CD4-positive, alpha-beta memory T cell (primary cell): Measurements from ENCODE around the gene SPTBN5. TPM values are rescaled to one million over a fixed set of nuclear protein-coding genes. Genes with fewer than 3 reads are reported as not detected.

Experiments
- CTCF ChIA-PET: fragments of 350-600 bp; sonication (Branson Sonifier 250); formaldehyde crosslinking; loops from one replicate; lab custom pipeline; 2021; ENCODE audit warnings: inconsistent platforms; ENCODE audit not compliant: partially characterized antibody; lab: Charles Lee
- POLR2A ChIA-PET: fragments of 350-600 bp; sonication (Branson Sonifier 250); formaldehyde crosslinking; loops from one replicate; lab custom pipeline; 2021; ENCODE audit not compliant: partially characterized antibody; lab: Charles Lee
- DNase-seq, 5 donors: peaks; one replicate each; pipeline versions ENCODE4 v3.0.0 to v3.0.0-alpha.2; 2020 to 2022; ENCODE audit warnings: mixed read lengths in 1 of 5
- H3K27ac ChIP-seq: one replicate; pipeline ENCODE4 v1.7.0; 2013; ENCODE audit warnings: low read depth, low read length
- H3K27me3 ChIP-seq: 2 replicates; pipeline ENCODE4 v1.7.0; 2013; ENCODE audit warnings: mild to moderate bottlenecking, low read length, moderate library complexity; ENCODE audit not compliant: insufficient read depth
- H3K36me3 ChIP-seq: 2 replicates; pipeline ENCODE4 v1.7.0; 2013; ENCODE audit warnings: mild to moderate bottlenecking, low read length, moderate library complexity; ENCODE audit not compliant: insufficient read depth
- H3K4me1 ChIP-seq: 2 replicates; pipeline ENCODE4 v1.7.0; 2013; ENCODE audit warnings: mild to moderate bottlenecking, low read length, moderate library complexity; ENCODE audit not compliant: insufficient read depth
- H3K4me3 ChIP-seq, 2 donors: one replicate each; pipeline ENCODE4 v1.7.0; 2013; ENCODE audit warnings: low read length in 2 of 2, mild to moderate bottlenecking in 1 of 2
- H3K9me3 ChIP-seq, 2 donors: one replicate each; pipeline ENCODE4 v1.7.0; 2013; ENCODE audit warnings: low read length in 2 of 2, control low read depth in 1 of 2; ENCODE audit not compliant: control insufficient read depth in 1 of 2
- H3K27ac Mint-ChIP-seq, 7 donors: one replicate each; pipeline ENCODE4 v1.8.0; 2020 to 2021; ENCODE audit warnings: mixed read lengths in 7 of 7, mild to moderate bottlenecking in 6 of 7, inconsistent platforms in 3 of 7, moderate library complexity in 3 of 7
- H3K27me3 Mint-ChIP-seq, 2 donors: one replicate each; pipeline ENCODE4 v1.8.0; 2020 to 2021; ENCODE audit warnings: mixed read lengths in 2 of 2
- H3K36me3 Mint-ChIP-seq, 2 donors: one replicate each; pipeline ENCODE4 v1.8.0; 2020 to 2021; ENCODE audit warnings: mixed read lengths in 2 of 2, inconsistent platforms in 1 of 2, mild to moderate bottlenecking in 1 of 2
- H3K4me1 Mint-ChIP-seq, 4 donors: one replicate each; pipeline ENCODE4 v1.8.0; 2020 to 2021; ENCODE audit warnings: mixed read lengths in 4 of 4, mild to moderate bottlenecking in 1 of 4
- H3K4me3 Mint-ChIP-seq, 8 donors: one replicate each; pipeline ENCODE4 v1.8.0; 2020 to 2021; ENCODE audit warnings: mixed read lengths in 8 of 8, mild to moderate bottlenecking in 7 of 8, moderate library complexity in 6 of 8, inconsistent platforms in 3 of 8
- H3K9me3 Mint-ChIP-seq, 8 donors: one replicate each; pipeline ENCODE4 v1.8.0; 2020 to 2021; ENCODE audit warnings: mixed read lengths in 8 of 8, mild to moderate bottlenecking in 5 of 8, inconsistent platforms in 3 of 8, moderate library complexity in 1 of 8
- intact Hi-C: fragments of 100-400 bp; cut with micrococcal nuclease; formaldehyde crosslinking; loops from one replicate; pipeline ENCODE4 v1.15.1; 2023
- polyA plus RNA-seq, 2 donors: library from polyadenylated mRNA; unstranded; fragments of 300-500 nt; fragmentation: Illumina TruSeq; gene quantifications; one replicate each; pipeline ENCODE4 v1.2.3, GENCODE V29; 2021
- total RNA-seq, 2 experiments: library from RNA; stranded (reverse); gene quantifications; one replicate each; pipeline ENCODE4 v1.2.3, GENCODE V29; 2021

The SPTBN5 gene
- total and polyA plus RNA-seq, 4 experiments from 2014 or later, result 0.03 to 2.7 (median 2.4) TPM; not detected in 1

- H3K36me3 Mint-ChIP-seq, result peaks cover 10 to 19% of the 10 kb centered on the region in 2 donors
- peak overlapping the region in 1 of 2 donors; percentile 12 for H3K4me3 ChIP-seq
- peak; percentile 80 to 95 (median 81) for DNase-seq
- no peaks in the 10 kb centered on the region for H3K9me3 ChIP-seq
- H3K27me3 Mint-ChIP-seq, result no peaks in the 10 kb centered on the region
- H3K27ac Mint-ChIP-seq, result peak overlapping the region; percentile 94 to 100 (median 100)
- H3K27me3 ChIP-seq, result no peaks in the 10 kb centered on the region
- POLR2A ChIA-PET, result interaction anchor here (0.8 to 12.6 kb wide), 26 partner anchors 11 to 379 kb away, joined by 3 to 245 read pairs (median 5); partner anchors contain the start of genes EHD4, JMJD7, MAPKBP1 and MGA
- no peaks in the 10 kb centered on the region for H3K9me3 Mint-ChIP-seq
- H3K4me3 Mint-ChIP-seq, result peak overlapping the region; percentile 77 to 95 (median 89)
- CTCF ChIA-PET, result interaction anchor here (0.7 to 10.5 kb wide), 25 partner anchors 9 to 379 kb away, joined by 3 to 127 read pairs (median 6); partner anchors contain the start of genes EHD4, MAPKBP1, MGA and SPTBN5
- H3K4me1 ChIP-seq, result peaks cover 75% of the 10 kb centered on the region
- H3K27ac ChIP-seq, result peak overlapping the region; percentile 97
- intact Hi-C loops, result loop anchor here (1.0 to 2.0 kb wide), 6 partner anchors 33 to 163 kb away; partner anchors contain the start of genes JMJD7, MAPKBP1 and SPTBN5
- H3K4me1 Mint-ChIP-seq, result peaks cover 46 to 76% (median 67%) of the 10 kb centered on the region in 4 donors
- no peaks in the 10 kb centered on the region for H3K36me3 ChIP-seq
Measured at GRCh38 chr15:41936649-41937567, 43.1 kb upstream of the SPTBN5 start.

GRCh38 chr15:41936155-41936554 lies 42.3 kb upstream of the SPTBN5 start:
- H3K36me3 Mint-ChIP-seq, result peaks cover 10 to 17% of the 10 kb centered on the region in 2 donors
- DNase-seq, result no peak

GRCh38 chr15:41935566-41936020 lies 41.7 kb upstream of the SPTBN5 start:
- ChIA-PET POLR2A (interaction anchor here (0.9 to 12.6 kb wide), 12 partner anchors 10 to 378 kb away, joined by 3 to 245 read pairs (median 14); partner anchors contain the start of genes EHD4, MAPKBP1 and MGA), CTCF (interaction anchor here (2.5 to 10.5 kb wide), 5 partner anchors 11 to 163 kb away, joined by 18 to 127 read pairs (median 70); partner anchors contain the start of genes EHD4 and MAPKBP1)
- H3K4me1 Mint-ChIP-seq, result peaks cover 44 to 69% (median 62%) of the 10 kb centered on the region in 4 donors
- H3K36me3 Mint-ChIP-seq, result peaks cover 5 to 12% of the 10 kb centered on the region in 2 donors
- H3K27me3 Mint-ChIP-seq, result no peaks in the 10 kb centered on the region
- H3K27ac Mint-ChIP-seq, result peak overlapping the region; percentile 94 to 100 (median 100)
- intact Hi-C loops, result loop anchor here (2.0 kb wide), 2 partner anchors 41 to 107 kb away; partner anchors contain the start of genes JMJD7 and SPTBN5
- peak overlapping the region in 7 of 8 donors; percentile 37 to 95 (median 78) for H3K4me3 Mint-ChIP-seq
- Histone ChIP-seq H3K4me1 (peaks cover 69% of the 10 kb centered on the region), H3K27ac (peak overlapping the region; percentile 97), H3K4me3 (peak overlapping the region in 1 of 2 donors; percentile 34), H3K9me3 (no peaks in the 10 kb centered on the region), H3K36me3 (no peaks in the 10 kb centered on the region), H3K27me3 (no peaks in the 10 kb centered on the region)
- no peak for DNase-seq
- no peaks in the 10 kb centered on the region for H3K9me3 Mint-ChIP-seq

More at GRCh38 chr15:41936155-41936554, 42.3 kb upstream of the SPTBN5 start:
- H3K9me3 Mint-ChIP-seq, result no peaks in the 10 kb centered on the region
- Histone ChIP-seq H3K36me3 (no peaks in the 10 kb centered on the region), H3K27me3 (no peaks in the 10 kb centered on the region), H3K9me3 (no peaks in the 10 kb centered on the region), H3K4me3 (no peak overlapping the region), H3K4me1 (peaks cover 75% of the 10 kb centered on the region), H3K27ac (peak overlapping the region; percentile 97)
- intact Hi-C loops, result loop anchor here (2.0 kb wide), 2 partner anchors 41 to 107 kb away; partner anchors contain the start of genes JMJD7 and SPTBN5
- H3K27me3 Mint-ChIP-seq, result no peaks in the 10 kb centered on the region
- H3K4me1 Mint-ChIP-seq, result peaks cover 46 to 75% (median 67%) of the 10 kb centered on the region in 4 donors
- H3K4me3 Mint-ChIP-seq, result peak overlapping the region; percentile 77 to 95 (median 89)
- CTCF ChIA-PET, result interaction anchor here (0.9 to 10.5 kb wide), 9 partner anchors 9 to 276 kb away, joined by 3 to 127 read pairs (median 19); partner anchors contain the start of genes EHD4, MAPKBP1, MGA and SPTBN5
- POLR2A ChIA-PET, result interaction anchor here (0.8 to 12.6 kb wide), 18 partner anchors 10 to 378 kb away, joined by 3 to 245 read pairs (median 6); partner anchors contain the start of genes EHD4, JMJD7, MAPKBP1 and MGA
- H3K27ac Mint-ChIP-seq, result peak overlapping the region; percentile 94 to 100 (median 100)

- peak overlapping the region; percentile 67 to 95 (median 80) for H3K4me3 Mint-ChIP-seq
- Histone ChIP-seq H3K4me3 (peak overlapping the region; percentile 3 to 34), H3K36me3 (no peaks in the 10 kb centered on the region), H3K27me3 (no peaks in the 10 kb centered on the region), H3K9me3 (no peaks in the 10 kb centered on the region), H3K27ac (peak overlapping the region; percentile 97), H3K4me1 (peaks cover 63% of the 10 kb centered on the region)
- H3K27ac Mint-ChIP-seq, result peak overlapping the region; percentile 94 to 100 (median 100)
- ChIA-PET CTCF (interaction anchor here (0.9 to 10.5 kb wide), 4 partner anchors 18 to 161 kb away, joined by 3 to 127 read pairs (median 39); partner anchors contain the start of genes EHD4 and MAPKBP1), POLR2A (interaction anchor here (0.7 to 12.6 kb wide), 11 partner anchors 13 to 338 kb away, joined by 3 to 245 read pairs (median 12); partner anchors contain the start of genes EHD4, GANC, MAPKBP1 and MGA)
- H3K4me1 Mint-ChIP-seq, result peaks cover 40 to 64% (median 56%) of the 10 kb centered on the region in 4 donors
- H3K36me3 Mint-ChIP-seq, result peaks cover 0 to 7% of the 10 kb centered on the region in 2 donors
- H3K27me3 Mint-ChIP-seq, result no peaks in the 10 kb centered on the region
- peak; percentile 72 to 89 (median 76) for DNase-seq
- intact Hi-C loops, result loop anchor here (1.0 kb wide), 1 partner anchor 9 kb away; no protein-coding TSS in a partner anchor
- H3K9me3 Mint-ChIP-seq, result no peaks in the 10 kb centered on the region
Measured at GRCh38 chr15:41934843-41935242, 41.0 kb upstream of the SPTBN5 start.

- Histone ChIP-seq H3K36me3 (no peaks in the 10 kb centered on the region), H3K4me1 (peaks cover 67% of the 10 kb centered on the region), H3K4me3 (no peak overlapping the region), H3K27ac (peak overlapping the region; percentile 97), H3K9me3 (no peaks in the 10 kb centered on the region), H3K27me3 (no peaks in the 10 kb centered on the region)
- intact Hi-C loops, result loop anchor here (1.0 kb wide), 1 partner anchor 7 kb away; no protein-coding TSS in a partner anchor
- no peak for DNase-seq
- H3K4me3 Mint-ChIP-seq, result peak overlapping the region in 1 of 8 donors; percentile 58
- ChIA-PET POLR2A (interaction anchor here (0.9 to 12.6 kb wide), 6 partner anchors 27 to 339 kb away, joined by 3 to 245 read pairs (median 14); partner anchors contain the start of genes EHD4, GANC, MAPKBP1 and MGA), CTCF (interaction anchor here (1.3 to 10.5 kb wide), 3 partner anchors 9 to 160 kb away, joined by 5 to 127 read pairs (median 7); partner anchors contain the start of gene MAPKBP1)
- H3K4me1 Mint-ChIP-seq, result peaks cover 38 to 63% (median 58%) of the 10 kb centered on the region in 4 donors
- no peaks in the 10 kb centered on the region for H3K9me3 Mint-ChIP-seq
- H3K27me3 Mint-ChIP-seq, result no peaks in the 10 kb centered on the region
- H3K36me3 Mint-ChIP-seq, result peaks cover 0 to 5% of the 10 kb centered on the region in 2 donors
- H3K27ac Mint-ChIP-seq, result peak overlapping the region; percentile 94 to 100 (median 100)
Measured at GRCh38 chr15:41933771-41934170, 39.9 kb upstream of the SPTBN5 start.

- no peak overlapping the region for H3K4me3 ChIP-seq
- POLR2A ChIA-PET, result interaction anchor here (4.3 to 12.6 kb wide), 2 partner anchors 37 to 273 kb away, joined by 17 to 245 read pairs; partner anchors contain the start of genes EHD4 and MGA
- intact Hi-C loops, result no loop called here
Measured at GRCh38 chr15:41933326-41933725, 39.5 kb upstream of the SPTBN5 start.

More at GRCh38 chr15:41933326-41933725, 39.5 kb upstream of the SPTBN5 start:
- Mint-ChIP-seq H3K27me3 (no peaks in the 10 kb centered on the region), H3K9me3 (no peaks in the 10 kb centered on the region), H3K27ac (peak overlapping the region; percentile 94 to 100 (median 100)), H3K4me1 (peaks cover 37 to 59% (median 55%) of the 10 kb centered on the region in 4 donors), H3K4me3 (peak overlapping the region in 3 of 8 donors; percentile 8 to 58 (median 12)), H3K36me3 (peaks cover 0 to 5% of the 10 kb centered on the region in 2 donors)
- Histone ChIP-seq H3K4me1 (peaks cover 64% of the 10 kb centered on the region), H3K27me3 (no peaks in the 10 kb centered on the region), H3K27ac (peak overlapping the region; percentile 97), H3K36me3 (no peaks in the 10 kb centered on the region), H3K9me3 (no peaks in the 10 kb centered on the region)
- CTCF ChIA-PET, result interaction anchor here (1.3 to 10.5 kb wide), 3 partner anchors 9 to 159 kb away, joined by 5 to 127 read pairs (median 7); partner anchors contain the start of gene MAPKBP1
- DNase-seq, result no peak
